ENCODE results near the gene DCAF6.
A peak's percentile ranks its signal among the peaks of the same experiment; 100 is the strongest.

Gene DCAF6

GRCh38 chr1:167973832-167974231, 37.3 kb downstream of the DCAF6 start:
- DNase-seq, result no peak

DNA sequence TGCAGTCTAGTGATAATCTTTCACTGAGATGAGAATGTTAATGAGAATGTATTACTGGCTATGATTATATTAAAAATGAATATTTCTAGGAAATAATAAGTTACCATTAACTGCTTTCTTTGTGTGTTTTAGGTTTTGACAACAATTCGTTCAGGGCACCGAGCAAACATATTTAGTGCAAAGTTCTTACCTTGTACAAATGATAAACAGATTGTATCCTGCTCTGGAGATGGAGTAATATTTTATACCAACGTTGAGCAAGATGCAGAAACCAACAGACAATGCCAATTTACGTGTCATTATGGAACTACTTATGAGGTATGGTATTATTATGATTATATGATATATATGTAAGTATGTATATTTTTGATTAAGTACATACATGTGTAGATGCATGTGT, 38.2 kb downstream of the DCAF6 start:
- DNase-seq, result no peak

DNA sequence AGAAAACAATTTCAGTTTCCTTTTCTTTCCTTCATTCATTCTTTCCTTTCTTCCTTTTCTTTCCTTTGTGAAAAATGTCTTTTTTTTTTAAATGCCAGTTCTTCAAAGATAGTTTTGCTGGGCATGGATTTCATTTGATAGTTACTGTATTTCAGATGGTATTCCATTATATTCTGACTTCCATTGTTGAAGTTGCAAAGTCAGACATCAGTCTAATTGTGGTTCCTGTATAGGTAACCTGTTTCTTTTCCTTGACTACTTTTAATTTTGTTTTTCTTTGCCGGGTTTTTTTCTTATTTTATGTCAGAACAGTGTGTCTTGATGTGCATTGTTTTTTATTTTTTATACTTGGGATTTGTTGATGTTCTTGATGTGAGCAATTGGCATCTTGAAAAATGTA, 40.8 kb downstream of the DCAF6 start:
- peak; percentile 15 for DNase-seq

DNA sequence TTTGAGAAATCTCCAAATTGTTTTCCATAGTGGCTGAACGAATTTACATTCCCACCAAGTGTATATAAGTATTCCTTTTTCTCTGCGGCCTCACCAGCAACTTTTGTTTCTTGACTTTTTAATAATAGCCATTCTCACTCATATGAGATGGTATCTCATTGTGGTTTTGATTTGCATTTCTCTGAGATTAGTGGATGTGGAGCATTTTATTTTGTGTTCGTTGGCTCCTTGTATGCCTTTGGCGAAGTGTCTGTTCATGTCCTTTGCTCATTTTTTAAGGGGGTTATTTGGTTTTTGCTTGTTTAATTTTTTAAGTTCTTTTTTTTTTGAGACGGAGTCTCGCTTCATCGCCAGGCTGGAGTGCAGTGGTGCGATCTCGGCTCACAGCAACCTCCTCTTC, 45.5 kb downstream of the DCAF6 start:
- DNase-seq, result no peak

GRCh38 chr1:167983797-167984420, 47.4 kb downstream of the DCAF6 start:
- DNase-seq, result no peak

- DNase-seq, result peak; percentile 85
Observed at GRCh38 chr1:167984886-167985489, 48.5 kb downstream of the DCAF6 start.

DNA sequence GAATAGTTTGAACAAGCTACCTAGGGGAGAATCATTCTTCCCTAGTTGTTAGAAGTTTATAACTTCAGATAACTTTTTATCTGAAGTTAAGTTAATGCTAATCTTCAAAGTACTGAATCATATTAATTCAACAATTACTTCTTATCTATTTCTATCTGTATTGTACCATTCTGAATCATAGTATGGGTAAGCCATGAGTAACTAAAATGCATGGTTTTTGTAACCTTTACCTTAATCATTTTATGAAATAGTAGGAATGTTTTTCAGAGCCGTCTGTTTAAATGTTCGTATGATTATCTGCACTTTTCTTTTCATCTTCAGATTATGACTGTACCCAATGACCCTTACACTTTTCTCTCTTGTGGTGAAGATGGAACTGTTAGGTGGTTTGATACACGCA, 50.7 kb downstream of the DCAF6 start:
- DNase-seq, result no peak

DNA sequence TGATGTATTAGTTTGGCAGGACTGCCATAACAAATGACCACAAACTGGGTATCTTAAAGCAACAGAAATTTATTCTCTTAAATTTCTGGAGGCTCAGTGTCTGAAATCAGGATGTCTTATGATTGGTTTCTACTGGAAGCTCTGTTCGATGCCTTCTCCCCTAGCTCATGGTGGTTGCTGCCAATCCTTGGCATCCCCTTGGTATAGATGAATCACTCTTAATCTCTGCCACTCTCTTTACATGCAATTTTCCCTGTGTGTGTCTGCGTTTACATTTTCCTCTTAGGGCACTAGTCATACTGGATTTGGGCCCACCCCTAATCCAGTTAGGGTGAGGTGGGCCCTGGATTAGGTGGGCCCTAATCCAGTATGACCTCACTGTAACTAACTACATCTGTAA, 55.1 kb downstream of the DCAF6 start:
- no peak for DNase-seq

GRCh38 chr1:167993720-167994119, 57.2 kb downstream of the DCAF6 start:
- no peak for DNase-seq

DNA sequence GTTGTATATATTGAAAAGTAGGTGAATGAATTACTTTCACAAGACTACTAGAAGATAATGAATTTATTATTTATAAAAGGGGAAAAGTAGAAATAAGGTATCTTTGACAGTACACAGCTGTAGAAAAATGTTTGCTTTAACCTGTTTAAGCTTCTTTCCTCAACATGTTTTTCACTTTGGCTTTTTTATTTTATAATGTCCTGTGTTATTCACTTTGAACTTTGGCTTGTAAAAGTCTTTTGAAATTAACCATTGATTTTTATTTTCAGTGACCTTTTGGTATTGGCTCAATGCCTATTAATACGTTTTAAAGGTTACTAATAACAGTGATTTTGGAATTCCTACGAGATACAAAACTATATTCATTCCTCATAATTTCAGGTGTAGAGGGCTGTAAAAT, 58.1 kb downstream of the DCAF6 start:
- DNase-seq, result no peak

DNA sequence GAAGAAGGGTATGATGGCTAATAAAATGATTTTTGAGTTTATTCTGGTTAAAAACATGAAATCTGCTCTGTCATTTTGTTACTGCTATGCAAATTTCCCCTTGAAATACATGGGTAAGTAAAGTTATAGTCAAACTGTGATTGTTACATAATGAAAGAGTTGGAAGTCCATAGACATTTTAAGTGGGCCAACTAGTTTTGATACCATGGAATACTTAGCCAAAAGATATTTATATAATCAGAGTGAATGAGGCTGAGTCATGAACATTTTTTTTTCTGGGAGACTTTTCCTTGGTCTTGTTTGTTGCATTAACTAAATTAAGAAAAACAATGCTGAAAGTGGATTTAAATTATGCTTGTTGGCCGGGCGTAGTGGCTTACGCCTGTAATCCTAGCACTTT, 58.6 kb downstream of the DCAF6 start:
- DNase-seq, result no peak

GRCh38 chr1:167996266-167996665, 59.8 kb downstream of the DCAF6 start:
- no peak for DNase-seq

DNA sequence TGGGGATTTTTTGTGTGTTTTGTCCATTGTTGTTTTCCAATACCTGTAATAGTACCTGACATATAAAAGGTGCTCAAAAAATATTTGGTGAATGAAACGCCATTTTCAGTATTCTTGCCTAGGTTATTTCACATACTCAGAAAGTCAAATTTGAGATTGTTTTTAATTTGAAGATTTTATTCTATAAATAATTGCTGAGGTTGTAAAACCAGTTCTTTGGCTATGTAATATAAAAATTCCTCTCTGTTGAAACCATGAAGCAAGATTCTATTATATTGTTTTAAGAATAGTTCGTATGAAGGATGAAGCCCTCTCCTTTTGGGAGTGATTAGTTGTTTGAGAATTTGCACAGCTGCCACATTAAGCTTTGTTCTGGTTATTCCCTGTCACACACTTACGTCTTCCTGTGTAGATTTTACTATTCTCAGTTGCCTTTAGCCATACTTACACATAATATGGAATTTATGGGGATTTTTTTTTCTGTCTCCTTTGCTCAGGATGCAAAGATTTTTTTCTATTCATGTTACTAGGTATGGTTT, 60.6 kb downstream of the DCAF6 start:
- no peak for DNase-seq

- DNase-seq, result no peak
Observed at GRCh38 chr1:167999877-168000276, 63.4 kb downstream of the DCAF6 start.

DNA sequence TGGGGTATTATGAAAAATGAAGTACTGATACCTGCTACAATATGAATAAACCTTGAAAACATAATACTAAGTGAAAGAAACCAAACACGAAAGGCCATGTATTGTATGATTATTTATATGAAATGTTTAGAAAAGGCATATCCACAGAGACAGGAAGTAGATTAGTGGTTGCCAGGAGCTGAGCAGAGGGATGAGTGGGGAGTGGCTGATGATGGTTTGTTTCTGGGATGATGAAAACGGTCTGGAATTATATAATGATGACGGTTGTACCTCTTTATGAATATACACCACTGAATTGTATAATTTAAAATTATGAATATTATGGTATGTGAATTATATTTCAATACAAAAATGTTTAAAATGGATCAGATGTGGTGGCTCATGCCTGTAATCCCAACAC, 64.2 kb downstream of the DCAF6 start:
- DNase-seq, result no peak

DNA sequence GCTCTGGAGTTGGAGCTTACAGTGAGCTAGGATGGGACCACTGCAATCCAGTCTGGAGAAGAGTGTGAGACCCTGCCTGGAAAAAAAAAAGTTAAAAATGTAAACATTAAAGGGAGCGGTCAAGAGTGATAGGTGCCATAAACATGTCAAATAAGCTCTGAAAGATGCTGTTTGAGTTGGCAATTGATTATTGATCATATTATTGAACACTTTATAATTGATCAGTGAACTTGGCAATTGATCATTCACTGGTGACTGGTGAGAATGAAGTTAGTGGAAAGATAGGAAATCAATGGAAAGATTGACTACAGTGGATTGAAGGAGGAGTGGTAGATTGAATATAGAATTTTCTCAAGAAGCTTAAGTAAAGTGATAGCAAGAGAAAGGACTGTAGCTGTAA, 64.7 kb downstream of the DCAF6 start:
- DNase-seq, result no peak

DNA sequence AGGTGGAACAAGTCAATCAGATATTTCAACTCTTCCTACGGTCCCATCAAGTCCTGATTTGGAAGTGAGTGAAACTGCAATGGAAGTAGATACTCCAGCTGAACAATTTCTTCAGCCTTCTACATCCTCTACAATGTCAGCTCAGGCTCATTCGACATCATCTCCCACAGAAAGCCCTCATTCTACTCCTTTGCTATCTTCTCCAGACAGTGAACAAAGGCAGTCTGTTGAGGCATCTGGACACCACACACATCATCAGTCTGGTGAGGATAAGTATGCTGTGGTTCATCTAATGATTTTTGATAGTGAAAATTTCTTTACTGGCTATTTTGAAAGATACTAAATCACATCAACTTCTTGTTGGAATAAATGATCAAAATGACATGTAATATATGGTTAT, 68.0 kb downstream of the DCAF6 start:
- DNase-seq, result peak; percentile 20

- DNase-seq, result no peak
Observed at GRCh38 chr1:168005529-168005928, 69.0 kb downstream of the DCAF6 start.

DNA sequence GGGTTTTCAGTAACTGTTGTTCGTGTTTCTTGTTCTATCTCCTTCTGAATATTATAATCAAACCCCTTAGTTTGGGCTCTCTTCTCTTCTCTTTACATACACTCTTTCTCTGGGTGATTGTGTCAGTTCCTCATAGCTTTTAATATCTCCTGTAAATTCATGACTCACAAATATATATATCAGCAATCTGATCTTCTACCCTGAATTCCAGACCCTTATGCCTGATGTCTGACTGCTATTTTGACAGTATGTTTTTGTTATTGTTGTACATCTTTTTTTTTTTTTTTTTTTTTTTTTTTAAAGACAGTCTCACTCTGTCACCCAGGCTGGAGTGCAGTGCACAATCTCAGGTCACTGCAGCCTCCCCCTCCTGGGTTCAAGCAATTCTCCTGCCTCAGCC, 71.2 kb downstream of the DCAF6 start:
- DNase-seq, result peak; percentile 17

DNA sequence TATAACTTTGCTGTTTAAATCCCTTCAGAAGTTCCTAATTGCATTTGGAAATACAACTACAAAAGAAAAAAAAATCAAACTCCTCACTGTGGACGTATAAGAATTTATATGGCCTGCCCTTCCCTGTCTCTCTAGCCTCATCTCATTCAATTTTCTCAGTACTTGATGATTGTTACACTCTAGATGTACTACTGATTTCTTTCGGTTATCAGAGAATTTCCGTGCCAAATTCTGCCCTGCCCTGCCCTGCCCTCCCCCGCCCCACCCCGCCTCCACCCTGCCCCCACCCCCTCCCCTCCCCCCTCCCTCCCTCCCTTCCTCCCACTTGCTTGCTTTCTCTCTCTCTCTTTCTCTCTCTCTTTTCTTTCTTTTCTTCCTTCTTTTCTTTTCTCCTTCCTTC, 72.1 kb downstream of the DCAF6 start:
- DNase-seq, result peak; percentile 12

GRCh38 chr1:168009322-168009721, 72.8 kb downstream of the DCAF6 start:
- DNase-seq, result no peak

DNA sequence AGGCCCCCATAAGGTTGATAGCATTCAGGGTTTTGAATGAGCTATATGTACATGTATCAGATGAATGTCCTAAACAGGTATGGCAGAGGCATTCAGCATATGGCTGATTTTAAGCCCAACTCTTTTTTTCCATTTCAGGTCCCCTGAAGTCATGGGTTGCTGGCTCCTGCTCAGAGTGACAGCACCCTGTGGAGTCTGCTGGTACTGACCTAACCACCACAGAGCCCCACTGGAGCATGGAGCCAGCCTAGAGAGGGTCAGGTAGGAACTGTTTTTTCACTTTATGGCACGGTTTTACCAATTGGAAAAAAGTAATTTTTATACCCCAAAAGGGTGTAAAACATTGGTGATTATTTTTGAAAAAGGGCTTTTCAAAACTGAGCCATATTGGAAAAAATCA, 82.9 kb downstream of the DCAF6 start:
- DNase-seq, result peak; percentile 18

DNA sequence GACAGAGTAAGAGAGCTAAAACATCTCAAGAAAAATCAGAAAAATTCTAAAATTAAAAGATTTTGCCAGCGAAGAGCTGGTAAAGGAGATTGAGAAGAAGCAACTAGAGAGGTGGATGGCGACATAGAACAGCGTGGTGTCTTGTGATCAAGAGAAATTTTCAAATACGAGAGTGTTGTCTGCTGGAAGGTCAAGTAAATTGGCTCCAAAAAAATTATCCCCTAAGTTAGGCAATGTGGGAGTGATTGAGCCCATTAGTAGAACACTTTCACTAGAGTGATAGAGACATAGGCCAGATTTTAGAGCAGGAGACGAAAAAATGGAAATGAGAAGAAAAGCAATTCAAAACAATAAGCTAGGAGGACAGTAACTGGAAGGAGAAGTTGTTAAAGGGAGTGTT, 94.7 kb downstream of the DCAF6 start:
- DNase-seq, result no peak

DNA sequence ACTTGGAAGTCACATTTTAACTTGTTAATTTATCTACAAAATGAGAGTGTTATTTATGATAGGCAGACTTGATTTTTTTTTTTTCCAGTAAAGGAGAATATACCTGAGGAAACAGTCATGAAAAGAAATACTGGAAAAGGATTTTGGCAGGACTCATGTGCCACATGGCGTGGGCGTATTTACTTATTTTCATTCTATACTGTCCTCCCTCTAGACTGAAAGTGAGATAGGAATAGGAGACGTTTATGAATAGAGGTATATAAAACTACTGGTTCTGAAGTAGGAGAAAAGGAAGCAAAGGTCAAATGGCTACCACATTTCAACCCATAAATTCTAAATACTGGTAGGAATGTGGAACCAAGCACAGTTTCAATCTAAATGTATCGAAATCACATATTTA, 95.1 kb downstream of the DCAF6 start:
- no peak for DNase-seq

DNA sequence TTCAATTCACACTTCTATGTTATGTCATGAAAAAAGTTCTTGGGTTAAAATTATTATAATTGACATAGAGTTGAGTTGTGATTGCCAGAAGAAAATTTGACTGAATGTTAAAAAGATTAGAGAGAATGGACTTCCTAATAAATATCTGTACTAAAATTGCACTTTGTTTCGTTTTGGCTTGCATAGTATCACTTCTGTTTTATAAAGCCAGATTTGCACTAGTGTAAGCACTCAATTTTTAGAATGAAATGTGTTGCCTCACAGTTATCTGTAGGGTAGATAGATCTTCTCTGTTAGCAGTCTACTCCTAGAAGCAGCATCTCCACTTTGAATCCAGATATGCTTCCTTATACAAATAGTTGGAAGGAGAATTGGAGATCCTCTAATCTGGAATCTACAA, 95.5 kb downstream of the DCAF6 start:
- DNase-seq, result no peak
